GM10847 (cell line): ENCODE data around the gene SLC44A3.

ENCODE experiments used
- POLR2A ChIP-seq: IDR thresholded peaks from 2 replicates; pipeline ENCODE4 v1.6.1; 2011; ENCODE audit not compliant: insufficient read length; ENCODE audit errors: extremely low read depth

SLC44A3 gene

GRCh38 chr1:94795434-94795833 is 24.7 kb upstream of the SLC44A3 start:
- no peak for TF ChIP-seq POLR2A

GRCh38 chr1:94796266-94796665 is 23.9 kb upstream of the SLC44A3 start:
- no peak for TF ChIP-seq POLR2A

GRCh38 chr1:94797291-94797690 is 22.9 kb upstream of the SLC44A3 start:
- no peak for TF ChIP-seq POLR2A

GRCh38 chr1:94798054-94798453 is 22.1 kb upstream of the SLC44A3 start:
- no peak for TF ChIP-seq POLR2A

GRCh38 chr1:94798462-94798861 is 21.7 kb upstream of the SLC44A3 start:
- no peak for TF ChIP-seq POLR2A

GRCh38 chr1:94799206-94799605 is 21.0 kb upstream of the SLC44A3 start:
- TF ChIP-seq POLR2A: no peak

GRCh38 chr1:94801919-94802546 is 18.1 kb upstream of the SLC44A3 start:
- no peak for TF ChIP-seq POLR2A

- no peak for TF ChIP-seq POLR2A
Measured at GRCh38 chr1:94803106-94803505, 17.1 kb upstream of the SLC44A3 start.

- no peak for TF ChIP-seq POLR2A
Measured at GRCh38 chr1:94803517-94804441, 16.4 kb upstream of the SLC44A3 start.

GRCh38 chr1:94804442-94804837 is 15.7 kb upstream of the SLC44A3 start:
- TF ChIP-seq POLR2A: no peak

- no peak for TF ChIP-seq POLR2A
Measured at GRCh38 chr1:94805912-94806311, 14.2 kb upstream of the SLC44A3 start.

- TF ChIP-seq POLR2A: no peak
Measured at GRCh38 chr1:94806441-94806871, 13.7 kb upstream of the SLC44A3 start.

- TF ChIP-seq POLR2A: no peak
Measured at GRCh38 chr1:94807742-94808491, 12.2 kb upstream of the SLC44A3 start.

- no peak for TF ChIP-seq POLR2A
Measured at GRCh38 chr1:94808669-94809068, 11.5 kb upstream of the SLC44A3 start.

- TF ChIP-seq POLR2A: no peak
Measured at GRCh38 chr1:94812985-94813384, 7.2 kb upstream of the SLC44A3 start.

- TF ChIP-seq POLR2A: no peak
Measured at GRCh38 chr1:94816030-94816429, 4.1 kb upstream of the SLC44A3 start.
